HEK293 (cell line): ENCODE measurements around the gene SNX10.

ENCODE experiments used
- CTCF ChIA-PET: fragments of 350-600 bp; formaldehyde crosslinking; extraction: SDS; loops from one replicate; lab custom pipeline; 2021; ENCODE audit warnings: antibody characterized with exemption; lab: Yijun Ruan, JAX
- POLR2A ChIA-PET: fragments of 300-600 bp; formaldehyde crosslinking; extraction: SDS; loops from one replicate; lab custom pipeline; 2020; ENCODE audit warnings: antibody characterized with exemption, inconsistent platforms; lab: Yijun Ruan, JAX
- H3K27ac ChIP-seq: fragments of 200-500 bp; sonication (Bioruptor generic); 2 replicates; pipeline ENCODE4 v1.5.1; 2014; ENCODE audit warnings: low read depth, low read length, control low read depth, inconsistent platforms; ENCODE audit errors: extremely low read depth
- H3K36me3 ChIP-seq, 2 experiments: fragments of 200-500 bp in 1 of 2; sonication (Bioruptor generic) in 1 of 2; 1 replicate in 1 of 2; 2 replicates in 1 of 2; pipeline ENCODE4 v1.5.1; 2014 to 2017; ENCODE audit warnings: inconsistent platforms in 2 of 2, low read length in 2 of 2; ENCODE audit not compliant: control insufficient read depth in 2 of 2, insufficient read depth in 1 of 2
- H3K4me1 ChIP-seq: fragments of 200-500 bp; sonication (Bioruptor generic); 2 replicates; pipeline ENCODE4 v1.5.1; 2014; ENCODE audit warnings: mild to moderate bottlenecking, low read length, inconsistent platforms; ENCODE audit not compliant: control insufficient read depth, insufficient read depth
- H3K4me3 ChIP-seq: 2 replicates; pipeline ENCODE4 v1.5.1; 2011; ENCODE audit warnings: low read depth, mild to moderate bottlenecking, control low read depth, low read length, moderate library complexity
- H3K9me3 ChIP-seq: fragments of 200-500 bp; sonication (Bioruptor generic); 2 replicates; pipeline ENCODE4 v1.5.1; 2014; ENCODE audit warnings: low read depth, low read length, inconsistent platforms; ENCODE audit not compliant: control insufficient read depth, insufficient read depth
- GLI2 ChIP-seq: fragments of 450-650 bp; formaldehyde crosslinking; IDR thresholded peaks from 2 replicates; pipeline ENCODE4; 2017; ENCODE audit warnings: missing biosample characterization, missing genetic modification characterization, low read depth, borderline replicate concordance
- GLI4 ChIP-seq: fragments of 450-650 bp; formaldehyde crosslinking; IDR thresholded peaks from 2 replicates; pipeline ENCODE4 v1.5.1; 2016; ENCODE audit warnings: missing biosample characterization, missing genetic modification characterization
- GLIS1 ChIP-seq: fragments of 450-650 bp; formaldehyde crosslinking; IDR thresholded peaks from 2 replicates; pipeline ENCODE4 v1.5.1; 2016; ENCODE audit warnings: missing biosample characterization, missing genetic modification characterization
- HOXC10 ChIP-seq: sonication (generic); formaldehyde crosslinking; IDR thresholded peaks from 2 replicates; pipeline ENCODE4 v1.8.1; 2023; ENCODE audit warnings: mild to moderate bottlenecking, missing genetic modification reagents
- KLF16 ChIP-seq: fragments of 450-650 bp; formaldehyde crosslinking; IDR thresholded peaks from 2 replicates; pipeline ENCODE4 v1.5.1; 2017; ENCODE audit warnings: missing biosample characterization, missing genetic modification characterization
- ZBTB48 ChIP-seq: fragments of 450-650 bp; formaldehyde crosslinking; IDR thresholded peaks from 2 replicates; pipeline ENCODE4 v1.5.1; 2016; ENCODE audit warnings: missing biosample characterization, missing genetic modification characterization
- ZNF274 ChIP-seq, 2 experiments: fragments of 200-500 bp in 1 of 2; fragments of 450-650 bp in 1 of 2; sonication (Bioruptor generic) in 1 of 2; formaldehyde crosslinking in 1 of 2; IDR thresholded peaks; 2 replicates each; pipeline versions ENCODE4 v1.5.1 to v1.6.1; 2014 to 2016; ENCODE audit warnings: borderline replicate concordance in 1 of 2, inconsistent platforms in 1 of 2, low read length in 1 of 2, missing biosample characterization in 1 of 2, missing genetic modification characterization in 1 of 2
- ZNF302 ChIP-seq: fragments of 450-650 bp; formaldehyde crosslinking; IDR thresholded peaks from 2 replicates; pipeline ENCODE4 v1.5.1; 2016; ENCODE audit warnings: missing biosample characterization, missing genetic modification characterization, low read depth
- ZNF404 ChIP-seq: fragments of 450-650 bp; formaldehyde crosslinking; IDR thresholded peaks from 2 replicates; pipeline ENCODE4 v1.5.1; 2017; ENCODE audit warnings: missing biosample characterization, missing genetic modification characterization
- ZNF423 ChIP-seq: fragments of 450-650 bp; formaldehyde crosslinking; IDR thresholded peaks from 2 replicates; pipeline ENCODE4 v1.5.1; 2016; ENCODE audit warnings: missing biosample characterization, missing genetic modification characterization
- ZNF544 ChIP-seq: fragments of 450-650 bp; formaldehyde crosslinking; IDR thresholded peaks from 2 replicates; pipeline ENCODE4 v1.5.0; 2017; ENCODE audit warnings: missing biosample characterization, missing genetic modification characterization
- ZNF549 ChIP-seq: fragments of 450-650 bp; IDR thresholded peaks from 2 replicates; pipeline ENCODE4 v1.5.1; 2018; ENCODE audit warnings: missing biosample characterization, missing genetic modification characterization, mild to moderate bottlenecking, inconsistent platforms, moderate library complexity
- ZNF791 ChIP-seq: fragments of 450-650 bp; formaldehyde crosslinking; IDR thresholded peaks from 2 replicates; pipeline ENCODE4 v1.5.1; 2016; ENCODE audit warnings: missing biosample characterization, missing genetic modification characterization
- ZNF792 ChIP-seq: fragments of 450-650 bp; formaldehyde crosslinking; IDR thresholded peaks from 2 replicates; pipeline ENCODE4 v1.5.1; 2016; ENCODE audit warnings: missing biosample characterization, missing genetic modification characterization
- TF ChIP-seq, protein P1 (sequence below): fragments of 450-650 bp; formaldehyde crosslinking; IDR thresholded peaks from 2 replicates; pipeline ENCODE4 v1.5.1; 2016; ENCODE audit warnings: missing biosample characterization, missing genetic modification characterization
- TF ChIP-seq, protein P2 (sequence below): fragments of 450-650 bp; formaldehyde crosslinking; IDR thresholded peaks from 2 replicates; pipeline ENCODE4 v1.5.1; 2017; ENCODE audit warnings: missing biosample characterization, missing genetic modification characterization
- TF ChIP-seq, protein P3 (sequence below): IDR thresholded peaks from 2 replicates; pipeline ENCODE4 v1.6.1; 2011; ENCODE audit warnings: mild to moderate bottlenecking, low read depth, low read length, borderline replicate concordance
- TF ChIP-seq, protein P4 (sequence below): fragments of 450-650 bp; formaldehyde crosslinking; IDR thresholded peaks from 2 replicates; pipeline ENCODE4 v1.5.1; 2016; ENCODE audit warnings: missing biosample characterization, missing genetic modification characterization
- TF ChIP-seq, protein P5 (sequence below): fragments of 450-650 bp; formaldehyde crosslinking; IDR thresholded peaks from 2 replicates; pipeline ENCODE4 v1.5.1; 2016; ENCODE audit warnings: missing biosample characterization, missing genetic modification characterization
- TF ChIP-seq, protein P6 (sequence below): fragments of 450-650 bp; formaldehyde crosslinking; IDR thresholded peaks from 2 replicates; pipeline ENCODE4 v1.5.1; 2016; ENCODE audit warnings: missing biosample characterization, missing genetic modification characterization
- TF ChIP-seq, protein P7 (sequence below): fragments of 450-650 bp; formaldehyde crosslinking; conservative IDR thresholded peaks from 2 replicates; pipeline ENCODE4 v1.5.1; 2016; ENCODE audit warnings: low read depth, missing biosample characterization, missing genetic modification characterization

SNX10 gene

DNA sequence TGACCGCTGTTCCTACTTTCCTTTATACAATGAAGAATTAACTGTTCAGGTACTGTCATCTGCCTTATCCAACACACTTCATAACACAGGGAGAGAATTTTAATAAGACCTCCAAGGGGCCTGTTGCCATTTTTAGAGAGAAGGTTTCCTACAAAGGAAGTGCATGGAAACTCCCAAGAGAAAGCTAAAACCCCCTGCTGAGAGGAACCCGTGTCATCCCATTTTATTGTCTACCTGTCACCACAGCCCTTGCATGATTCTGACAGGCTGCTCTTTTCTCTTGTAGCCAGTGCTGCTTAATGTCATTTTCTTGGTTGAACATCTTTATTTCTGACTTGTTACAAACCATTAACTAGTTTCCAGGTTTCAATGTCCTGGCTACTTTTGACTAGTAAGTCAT lies 98.4 kb downstream of the SNX10 start (continued):
- TF ChIP-seq, protein P1, sequence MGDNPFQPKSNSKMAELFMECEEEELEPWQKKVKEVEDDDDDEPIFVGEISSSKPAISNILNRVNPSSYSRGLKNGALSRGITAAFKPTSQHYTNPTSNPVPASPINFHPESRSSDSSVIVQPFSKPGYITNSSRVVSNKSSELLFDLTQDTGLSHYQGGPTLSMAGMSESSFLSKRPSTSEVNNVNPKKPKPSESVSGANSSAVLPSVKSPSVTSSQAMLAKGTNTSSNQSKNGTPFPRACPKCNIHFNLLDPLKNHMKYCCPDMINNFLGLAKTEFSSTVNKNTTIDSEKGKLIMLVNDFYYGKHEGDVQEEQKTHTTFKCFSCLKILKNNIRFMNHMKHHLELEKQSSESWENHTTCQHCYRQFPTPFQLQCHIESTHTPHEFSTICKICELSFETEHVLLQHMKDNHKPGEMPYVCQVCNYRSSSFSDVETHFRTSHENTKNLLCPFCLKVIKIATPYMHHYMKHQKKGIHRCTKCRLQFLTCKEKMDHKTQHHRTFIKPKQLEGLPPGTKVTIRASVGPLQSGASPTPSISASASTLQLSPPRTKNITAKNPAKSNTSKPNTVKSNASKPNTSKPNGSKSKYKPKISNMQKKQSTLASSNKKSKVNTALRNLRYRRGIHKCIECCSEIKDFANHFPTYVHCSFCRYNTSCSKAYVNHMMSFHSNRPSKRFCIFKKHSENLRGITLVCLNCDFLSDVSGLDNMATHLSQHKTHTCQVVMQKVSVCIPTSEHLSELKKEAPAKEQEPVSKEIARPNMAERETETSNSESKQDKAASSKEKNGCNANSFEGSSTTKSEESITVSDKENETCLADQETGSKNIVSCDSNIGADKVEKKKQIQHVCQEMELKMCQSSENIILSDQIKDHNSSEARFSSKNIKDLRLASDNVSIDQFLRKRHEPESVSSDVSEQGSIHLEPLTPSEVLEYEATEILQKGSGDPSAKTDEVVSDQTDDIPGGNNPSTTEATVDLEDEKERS (tag by site-specific recombination): no peak
- TF ChIP-seq ZNF302 (tag by site-specific recombination): no peak
- TF ChIP-seq GLI2 (tag by site-specific recombination): no peak
- TF ChIP-seq ZNF423: no peak
- no peak for TF ChIP-seq GLIS1 (tag by site-specific recombination)
- no peak for TF ChIP-seq ZNF792 (tag by site-specific recombination)
- TF ChIP-seq, protein P2, sequence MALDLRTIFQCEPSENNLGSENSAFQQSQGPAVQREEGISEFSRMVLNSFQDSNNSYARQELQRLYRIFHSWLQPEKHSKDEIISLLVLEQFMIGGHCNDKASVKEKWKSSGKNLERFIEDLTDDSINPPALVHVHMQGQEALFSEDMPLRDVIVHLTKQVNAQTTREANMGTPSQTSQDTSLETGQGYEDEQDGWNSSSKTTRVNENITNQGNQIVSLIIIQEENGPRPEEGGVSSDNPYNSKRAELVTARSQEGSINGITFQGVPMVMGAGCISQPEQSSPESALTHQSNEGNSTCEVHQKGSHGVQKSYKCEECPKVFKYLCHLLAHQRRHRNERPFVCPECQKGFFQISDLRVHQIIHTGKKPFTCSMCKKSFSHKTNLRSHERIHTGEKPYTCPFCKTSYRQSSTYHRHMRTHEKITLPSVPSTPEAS (tag by site-specific recombination): no peak
- TF ChIP-seq, protein P3, sequence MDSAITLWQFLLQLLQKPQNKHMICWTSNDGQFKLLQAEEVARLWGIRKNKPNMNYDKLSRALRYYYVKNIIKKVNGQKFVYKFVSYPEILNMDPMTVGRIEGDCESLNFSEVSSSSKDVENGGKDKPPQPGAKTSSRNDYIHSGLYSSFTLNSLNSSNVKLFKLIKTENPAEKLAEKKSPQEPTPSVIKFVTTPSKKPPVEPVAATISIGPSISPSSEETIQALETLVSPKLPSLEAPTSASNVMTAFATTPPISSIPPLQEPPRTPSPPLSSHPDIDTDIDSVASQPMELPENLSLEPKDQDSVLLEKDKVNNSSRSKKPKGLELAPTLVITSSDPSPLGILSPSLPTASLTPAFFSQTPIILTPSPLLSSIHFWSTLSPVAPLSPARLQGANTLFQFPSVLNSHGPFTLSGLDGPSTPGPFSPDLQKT: no peak
- TF ChIP-seq KLF16 (tag by site-specific recombination): no peak
- no peak for TF ChIP-seq ZNF274 (IDR thresholded peaks at IDR 0.05; ENCODE audit: low read length)
- no peak for TF ChIP-seq ZNF274 (tag by site-specific recombination; IDR thresholded peaks at IDR 0.05; ENCODE audit: borderline replicate concordance)
- TF ChIP-seq HOXC10 (CRISPR knock-in tag): no peak

DNA sequence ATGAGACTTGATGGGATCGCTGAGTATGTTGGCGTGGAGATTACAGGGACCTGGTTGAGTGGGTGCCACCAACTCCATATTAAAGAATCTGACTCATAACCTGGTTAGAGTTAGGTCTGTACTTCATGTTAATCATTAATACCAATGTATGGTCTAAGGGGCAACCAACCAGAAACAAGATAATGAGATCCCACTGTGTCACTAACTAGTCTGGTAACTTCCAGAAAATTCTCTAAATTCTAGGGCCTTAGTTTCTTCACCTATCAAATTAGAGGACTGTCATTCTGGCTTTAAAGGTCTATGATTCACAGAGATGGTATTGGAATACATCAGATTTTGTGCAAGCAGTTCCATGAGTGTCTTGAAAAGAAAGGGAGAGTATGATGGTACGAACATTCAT lies 102.2 kb downstream of the SNX10 start:
- POLR2A ChIA-PET: no interaction called here

More for the DNA sequence above, 102.2 kb downstream of the SNX10 start:
- H3K4me3 ChIP-seq: no peak overlapping the region
- H3K36me3 ChIP-seq: no peaks in the 10 kb centered on the region
- H3K27ac ChIP-seq: no peak overlapping the region
- TF ChIP-seq ZNF549 (tag by site-specific recombination): no peak
- TF ChIP-seq, protein P4, sequence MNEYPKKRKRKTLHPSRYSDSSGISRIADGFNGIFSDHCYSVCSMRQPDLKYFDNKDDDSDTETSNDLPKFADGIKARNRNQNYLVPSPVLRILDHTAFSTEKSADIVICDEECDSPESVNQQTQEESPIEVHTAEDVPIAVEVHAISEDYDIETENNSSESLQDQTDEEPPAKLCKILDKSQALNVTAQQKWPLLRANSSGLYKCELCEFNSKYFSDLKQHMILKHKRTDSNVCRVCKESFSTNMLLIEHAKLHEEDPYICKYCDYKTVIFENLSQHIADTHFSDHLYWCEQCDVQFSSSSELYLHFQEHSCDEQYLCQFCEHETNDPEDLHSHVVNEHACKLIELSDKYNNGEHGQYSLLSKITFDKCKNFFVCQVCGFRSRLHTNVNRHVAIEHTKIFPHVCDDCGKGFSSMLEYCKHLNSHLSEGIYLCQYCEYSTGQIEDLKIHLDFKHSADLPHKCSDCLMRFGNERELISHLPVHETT (tag by site-specific recombination): no peak
- TF ChIP-seq, protein P5, sequence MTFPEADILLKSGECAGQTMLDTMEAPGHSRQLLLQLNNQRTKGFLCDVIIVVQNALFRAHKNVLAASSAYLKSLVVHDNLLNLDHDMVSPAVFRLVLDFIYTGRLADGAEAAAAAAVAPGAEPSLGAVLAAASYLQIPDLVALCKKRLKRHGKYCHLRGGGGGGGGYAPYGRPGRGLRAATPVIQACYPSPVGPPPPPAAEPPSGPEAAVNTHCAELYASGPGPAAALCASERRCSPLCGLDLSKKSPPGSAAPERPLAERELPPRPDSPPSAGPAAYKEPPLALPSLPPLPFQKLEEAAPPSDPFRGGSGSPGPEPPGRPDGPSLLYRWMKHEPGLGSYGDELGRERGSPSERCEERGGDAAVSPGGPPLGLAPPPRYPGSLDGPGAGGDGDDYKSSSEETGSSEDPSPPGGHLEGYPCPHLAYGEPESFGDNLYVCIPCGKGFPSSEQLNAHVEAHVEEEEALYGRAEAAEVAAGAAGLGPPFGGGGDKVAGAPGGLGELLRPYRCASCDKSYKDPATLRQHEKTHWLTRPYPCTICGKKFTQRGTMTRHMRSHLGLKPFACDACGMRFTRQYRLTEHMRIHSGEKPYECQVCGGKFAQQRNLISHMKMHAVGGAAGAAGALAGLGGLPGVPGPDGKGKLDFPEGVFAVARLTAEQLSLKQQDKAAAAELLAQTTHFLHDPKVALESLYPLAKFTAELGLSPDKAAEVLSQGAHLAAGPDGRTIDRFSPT (tag by site-specific recombination): no peak
- TF ChIP-seq, protein P6, sequence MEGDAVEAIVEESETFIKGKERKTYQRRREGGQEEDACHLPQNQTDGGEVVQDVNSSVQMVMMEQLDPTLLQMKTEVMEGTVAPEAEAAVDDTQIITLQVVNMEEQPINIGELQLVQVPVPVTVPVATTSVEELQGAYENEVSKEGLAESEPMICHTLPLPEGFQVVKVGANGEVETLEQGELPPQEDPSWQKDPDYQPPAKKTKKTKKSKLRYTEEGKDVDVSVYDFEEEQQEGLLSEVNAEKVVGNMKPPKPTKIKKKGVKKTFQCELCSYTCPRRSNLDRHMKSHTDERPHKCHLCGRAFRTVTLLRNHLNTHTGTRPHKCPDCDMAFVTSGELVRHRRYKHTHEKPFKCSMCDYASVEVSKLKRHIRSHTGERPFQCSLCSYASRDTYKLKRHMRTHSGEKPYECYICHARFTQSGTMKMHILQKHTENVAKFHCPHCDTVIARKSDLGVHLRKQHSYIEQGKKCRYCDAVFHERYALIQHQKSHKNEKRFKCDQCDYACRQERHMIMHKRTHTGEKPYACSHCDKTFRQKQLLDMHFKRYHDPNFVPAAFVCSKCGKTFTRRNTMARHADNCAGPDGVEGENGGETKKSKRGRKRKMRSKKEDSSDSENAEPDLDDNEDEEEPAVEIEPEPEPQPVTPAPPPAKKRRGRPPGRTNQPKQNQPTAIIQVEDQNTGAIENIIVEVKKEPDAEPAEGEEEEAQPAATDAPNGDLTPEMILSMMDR (tag by site-specific recombination): no peak
- no peak for TF ChIP-seq ZNF791 (tag by site-specific recombination)
- TF ChIP-seq ZBTB48 (tag by site-specific recombination): no peak
- TF ChIP-seq, protein P7, sequence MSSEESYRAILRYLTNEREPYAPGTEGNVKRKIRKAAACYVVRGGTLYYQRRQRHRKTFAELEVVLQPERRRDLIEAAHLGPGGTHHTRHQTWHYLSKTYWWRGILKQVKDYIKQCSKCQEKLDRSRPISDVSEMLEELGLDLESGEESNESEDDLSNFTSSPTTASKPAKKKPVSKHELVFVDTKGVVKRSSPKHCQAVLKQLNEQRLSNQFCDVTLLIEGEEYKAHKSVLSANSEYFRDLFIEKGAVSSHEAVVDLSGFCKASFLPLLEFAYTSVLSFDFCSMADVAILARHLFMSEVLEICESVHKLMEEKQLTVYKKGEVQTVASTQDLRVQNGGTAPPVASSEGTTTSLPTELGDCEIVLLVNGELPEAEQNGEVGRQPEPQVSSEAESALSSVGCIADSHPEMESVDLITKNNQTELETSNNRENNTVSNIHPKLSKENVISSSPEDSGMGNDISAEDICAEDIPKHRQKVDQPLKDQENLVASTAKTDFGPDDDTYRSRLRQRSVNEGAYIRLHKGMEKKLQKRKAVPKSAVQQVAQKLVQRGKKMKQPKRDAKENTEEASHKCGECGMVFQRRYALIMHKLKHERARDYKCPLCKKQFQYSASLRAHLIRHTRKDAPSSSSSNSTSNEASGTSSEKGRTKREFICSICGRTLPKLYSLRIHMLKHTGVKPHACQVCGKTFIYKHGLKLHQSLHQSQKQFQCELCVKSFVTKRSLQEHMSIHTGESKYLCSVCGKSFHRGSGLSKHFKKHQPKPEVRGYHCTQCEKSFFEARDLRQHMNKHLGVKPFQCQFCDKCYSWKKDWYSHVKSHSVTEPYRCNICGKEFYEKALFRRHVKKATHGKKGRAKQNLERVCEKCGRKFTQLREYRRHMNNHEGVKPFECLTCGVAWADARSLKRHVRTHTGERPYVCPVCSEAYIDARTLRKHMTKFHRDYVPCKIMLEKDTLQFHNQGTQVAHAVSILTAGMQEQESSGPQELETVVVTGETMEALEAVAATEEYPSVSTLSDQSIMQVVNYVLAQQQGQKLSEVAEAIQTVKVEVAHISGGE (tag by site-specific recombination): no peak
- no peak for TF ChIP-seq GLI4 (tag by site-specific recombination)
- no peak for TF ChIP-seq ZNF544 (tag by site-specific recombination)
- no peak for TF ChIP-seq ZNF404
- no peaks in the 10 kb centered on the region for H3K9me3 ChIP-seq
- CTCF ChIA-PET: interaction anchor here (0.6 kb wide), 1 partner anchor 193 kb away, joined by 3 read pairs; no protein-coding TSS in a partner anchor
- H3K4me1 ChIP-seq: peaks cover 6% of the 10 kb centered on the region
